ENCODE results near the gene FLT1.

- no peak for TF ChIP-seq ELF4 (IDR thresholded peaks at IDR 0.05)
- no peak for TF ChIP-seq L3MBTL2 (conservative IDR thresholded peaks at IDR 0.05)
- no peak for TF ChIP-seq BHLHE40 (IDR thresholded peaks at IDR 0.05; ENCODE audit: borderline replicate concordance)
- TF ChIP-seq SP1 (IDR thresholded peaks at IDR 0.05) = no peak
- no peak for TF ChIP-seq FOXA1 (IDR thresholded peaks at IDR 0.05)
- TF ChIP-seq HDGF (IDR thresholded peaks at IDR 0.05; ENCODE audit: borderline replicate concordance) = no peak
- no peak for TF ChIP-seq FOXM1 (IDR thresholded peaks at IDR 0.05; ENCODE audit: borderline replicate concordance)
Measured at GRCh38 chr13:28447206-28447605, 47.7 kb downstream of the FLT1 start.
